ENCODE measurements around the gene DERL2. TPM values are rescaled to one million over a fixed set of nuclear protein-coding genes. Genes with fewer than 3 reads are reported as not detected.
"Not testable (repeated sequence)": the region's sequence is repeated elsewhere in the genome, so short reads cannot be mapped to it uniquely, and the experiment has no call there.

DERL2 gene
- total RNA-seq, 1 donor from 2014 or later: 59.3 TPM

DNA sequence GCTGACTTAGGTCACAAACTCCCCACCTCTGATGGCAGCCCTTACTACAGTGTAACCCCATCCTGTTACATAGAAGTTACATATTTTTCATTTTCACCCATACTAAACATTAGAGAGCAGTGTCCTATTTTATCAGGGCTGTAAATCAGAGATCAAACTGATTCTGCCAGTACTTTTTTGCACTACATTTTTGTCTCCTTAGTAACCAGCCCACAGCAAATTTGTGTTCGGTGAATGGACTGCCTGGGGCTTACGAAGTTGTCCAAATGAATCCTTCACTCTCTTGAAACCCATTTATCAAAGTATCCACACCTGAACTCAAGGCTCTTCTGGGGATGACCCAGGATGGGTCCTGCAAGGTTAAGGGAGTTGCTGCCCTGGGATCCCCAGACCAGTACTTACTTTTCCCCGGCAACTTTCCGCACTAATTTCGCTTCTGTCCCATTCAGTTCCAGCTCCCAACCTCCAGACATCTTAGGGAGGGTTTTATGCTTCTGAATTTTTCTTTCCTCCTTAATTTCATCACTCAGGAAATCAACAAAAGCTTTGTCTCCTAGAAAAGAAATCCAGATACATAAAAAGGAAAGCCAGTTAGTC is 48.2 kb downstream of the DERL2 start:
- TF ChIP-seq, protein P1, sequence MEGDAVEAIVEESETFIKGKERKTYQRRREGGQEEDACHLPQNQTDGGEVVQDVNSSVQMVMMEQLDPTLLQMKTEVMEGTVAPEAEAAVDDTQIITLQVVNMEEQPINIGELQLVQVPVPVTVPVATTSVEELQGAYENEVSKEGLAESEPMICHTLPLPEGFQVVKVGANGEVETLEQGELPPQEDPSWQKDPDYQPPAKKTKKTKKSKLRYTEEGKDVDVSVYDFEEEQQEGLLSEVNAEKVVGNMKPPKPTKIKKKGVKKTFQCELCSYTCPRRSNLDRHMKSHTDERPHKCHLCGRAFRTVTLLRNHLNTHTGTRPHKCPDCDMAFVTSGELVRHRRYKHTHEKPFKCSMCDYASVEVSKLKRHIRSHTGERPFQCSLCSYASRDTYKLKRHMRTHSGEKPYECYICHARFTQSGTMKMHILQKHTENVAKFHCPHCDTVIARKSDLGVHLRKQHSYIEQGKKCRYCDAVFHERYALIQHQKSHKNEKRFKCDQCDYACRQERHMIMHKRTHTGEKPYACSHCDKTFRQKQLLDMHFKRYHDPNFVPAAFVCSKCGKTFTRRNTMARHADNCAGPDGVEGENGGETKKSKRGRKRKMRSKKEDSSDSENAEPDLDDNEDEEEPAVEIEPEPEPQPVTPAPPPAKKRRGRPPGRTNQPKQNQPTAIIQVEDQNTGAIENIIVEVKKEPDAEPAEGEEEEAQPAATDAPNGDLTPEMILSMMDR (IDR thresholded peaks at IDR 0.05): no peak
- Histone ChIP-seq H3K4me3 (peak overlapping the region; percentile 92), H3K9me3 (no peaks in the 10 kb centered on the region), H3K27me3 (ENCODE audit: low read depth) (no peaks in the 10 kb centered on the region), H3K27ac (peak overlapping the region; percentile 86), H3K4me1 (peaks cover 20% of the 10 kb centered on the region), H3K36me3 (peaks cover 54% of the 10 kb centered on the region)
- intact Hi-C loops (cut with DNase I): no loop called here
- ATAC-seq: no peak
- DNase-seq: no peak

DNA sequence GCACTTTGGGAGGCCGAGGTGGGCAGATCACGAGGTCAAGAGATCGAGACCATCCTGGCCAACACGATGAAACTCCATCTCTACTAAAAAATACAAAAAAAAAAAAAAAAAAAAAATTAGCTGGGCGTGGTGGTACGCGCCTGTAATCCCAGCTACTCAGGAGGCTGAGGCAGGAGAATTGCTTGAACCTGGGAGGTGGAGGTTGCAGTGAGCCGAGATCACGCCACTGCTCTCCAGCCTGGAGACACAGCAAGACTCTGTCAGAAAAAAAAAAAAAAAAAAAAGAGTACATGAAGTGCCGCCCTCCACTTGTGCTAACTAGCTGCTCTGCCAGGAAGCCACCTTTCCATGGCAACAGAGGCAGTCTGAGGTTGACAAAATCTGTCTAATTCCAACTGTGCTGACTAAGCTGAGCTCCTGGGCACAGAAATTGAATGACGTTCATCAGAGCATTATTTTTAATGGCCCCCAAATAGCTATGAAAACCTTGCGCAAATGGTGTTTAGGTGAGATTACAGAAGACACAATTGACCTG is 50.1 kb downstream of the DERL2 start:
- intact Hi-C loops (cut with DNase I); H3K4me3 ChIP-seq; H3K27me3 ChIP-seq (ENCODE audit: low read depth); H3K27ac ChIP-seq; DNase-seq; ATAC-seq; H3K9me3 ChIP-seq: not testable (repeated sequence)
- Histone ChIP-seq H3K36me3 (peaks cover 68% of the 10 kb centered on the region), H3K4me1 (peaks cover 20% of the 10 kb centered on the region)

DNA sequence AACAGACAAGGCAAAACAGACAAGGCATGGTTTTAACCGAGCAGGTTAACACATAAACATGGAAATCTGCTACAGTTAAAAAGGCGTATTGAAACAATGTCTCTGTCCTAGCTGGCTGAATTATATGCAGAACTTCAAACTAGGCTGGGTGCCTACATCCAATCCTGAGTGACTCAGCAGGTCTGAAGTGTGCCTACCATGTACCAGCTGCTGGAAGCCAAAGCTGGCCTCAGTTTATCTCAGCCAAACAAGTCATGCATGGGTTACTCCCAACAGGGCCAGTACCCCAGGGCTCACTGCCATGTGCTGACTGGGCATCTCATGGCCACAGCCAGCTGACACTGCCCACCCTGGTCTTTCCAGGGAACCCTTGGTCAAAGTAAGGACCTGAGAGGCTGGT is 51.0 kb downstream of the DERL2 start:
- Histone ChIP-seq H3K4me3 (no peak overlapping the region), H3K27ac (no peak overlapping the region), H3K27me3 (ENCODE audit: low read depth) (no peaks in the 10 kb centered on the region), H3K4me1 (peaks cover 20% of the 10 kb centered on the region), H3K9me3 (no peaks in the 10 kb centered on the region), H3K36me3 (peaks cover 76% of the 10 kb centered on the region)
- DNase-seq (no peak), ATAC-seq (no peak)
- TF ChIP-seq, protein P1 (IDR thresholded peaks at IDR 0.05): no peak
- intact Hi-C loops (cut with DNase I): no loop called here

DNA sequence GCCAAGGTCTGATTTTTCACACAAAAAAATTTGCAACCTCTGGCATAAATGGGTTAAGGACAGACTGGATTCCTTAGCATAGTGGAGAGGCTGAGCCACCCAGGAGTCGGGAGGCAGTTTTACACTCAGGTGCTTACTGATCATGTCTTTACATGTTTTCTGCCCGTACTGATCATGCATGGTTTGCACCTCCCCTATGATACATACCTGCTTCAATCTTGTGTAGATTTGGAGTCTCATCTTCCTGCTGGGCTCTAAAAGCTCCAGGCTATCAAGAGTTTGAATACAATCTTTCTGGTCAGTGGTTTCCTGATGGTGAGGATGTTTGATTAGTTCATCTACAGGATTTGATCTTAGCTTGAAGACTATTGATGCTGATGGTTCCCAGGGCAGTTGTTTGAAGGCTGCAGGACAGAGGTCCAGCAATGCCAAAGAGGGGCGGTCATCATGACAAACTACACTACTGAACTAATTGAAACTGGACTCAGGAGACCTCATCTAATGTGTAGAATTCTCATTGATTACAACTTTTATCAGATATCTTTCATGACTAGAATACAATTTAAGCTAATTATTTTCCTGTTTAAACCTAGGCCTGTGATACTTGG is 53.9 kb downstream of the DERL2 start:
- Histone ChIP-seq H3K27ac (no peak overlapping the region), H3K4me1 (peaks cover 12% of the 10 kb centered on the region), H3K9me3 (no peaks in the 10 kb centered on the region), H3K27me3 (ENCODE audit: low read depth) (no peaks in the 10 kb centered on the region), H3K4me3 (no peak overlapping the region), H3K36me3 (peaks cover 99% of the 10 kb centered on the region)
- ATAC-seq (no peak), DNase-seq (no peak)
- TF ChIP-seq, protein P1 (IDR thresholded peaks at IDR 0.05): no peak
- intact Hi-C loops (cut with DNase I): no loop called here

DNA sequence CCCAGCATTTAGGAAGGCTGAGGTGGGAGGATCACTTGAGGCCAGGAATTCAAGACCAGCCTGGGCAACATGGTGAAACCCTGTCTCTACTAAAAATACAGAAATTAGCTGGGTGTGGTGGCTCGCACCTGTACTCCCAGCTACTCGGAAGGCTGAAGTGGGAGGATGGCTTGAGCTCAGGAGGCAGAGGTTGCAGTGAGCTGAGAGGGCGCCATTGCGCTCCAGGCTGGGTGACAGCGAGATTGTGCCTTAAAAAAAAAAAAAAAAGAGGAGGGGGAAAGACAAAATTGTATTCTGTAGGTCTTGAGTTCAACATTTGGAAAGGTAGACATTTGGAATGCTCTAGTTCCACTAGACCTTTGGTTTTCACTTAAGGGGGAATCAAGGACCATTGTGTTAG is 54.7 kb downstream of the DERL2 start:
- ATAC-seq; H3K9me3 ChIP-seq; H3K27me3 ChIP-seq (ENCODE audit: low read depth); H3K4me3 ChIP-seq; intact Hi-C loops (cut with DNase I); DNase-seq: not testable (repeated sequence)
- H3K4me1 ChIP-seq: peaks cover 11% of the 10 kb centered on the region
- peak overlapping the region; percentile 60 for H3K27ac ChIP-seq
- peaks cover 99% of the 10 kb centered on the region for H3K36me3 ChIP-seq

DNA sequence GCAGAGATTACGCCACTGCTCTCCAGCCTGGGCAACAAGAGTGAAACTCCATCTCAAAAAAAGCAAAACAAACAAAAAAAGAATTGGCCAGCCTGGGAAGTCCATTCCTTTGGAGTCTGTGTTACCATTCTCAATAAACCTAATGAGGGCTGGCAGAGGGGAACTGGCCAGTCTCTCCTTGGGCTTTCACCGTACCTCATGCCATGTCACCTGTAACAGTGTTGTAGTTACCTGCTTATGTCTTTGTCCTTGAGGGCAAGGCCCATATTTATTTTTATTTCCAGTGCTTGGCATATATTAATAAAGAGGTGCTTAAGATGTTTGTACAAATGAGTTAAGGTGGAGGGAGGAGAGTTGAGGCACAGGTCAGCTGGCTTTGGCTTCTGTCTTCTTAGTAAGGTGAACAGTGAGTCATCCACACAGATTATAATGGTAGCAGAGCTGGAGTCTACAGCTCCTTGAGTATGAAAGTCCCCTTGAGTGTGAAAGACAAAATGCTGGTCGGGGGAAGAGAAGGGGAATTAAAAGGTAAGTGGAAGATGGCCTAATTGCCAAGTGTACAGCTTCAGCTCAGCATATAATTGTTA is 55.5 kb downstream of the DERL2 start:
- ATAC-seq (peak; percentile 88 to 91), DNase-seq (no peak)
- H3K9me3 ChIP-seq: no peaks in the 10 kb centered on the region
- H3K4me1 ChIP-seq: peaks cover 11% of the 10 kb centered on the region
- no peaks in the 10 kb centered on the region for H3K27me3 ChIP-seq (ENCODE audit: low read depth)
- TF ChIP-seq, protein P1 (IDR thresholded peaks at IDR 0.05): no peak
- intact Hi-C loops (cut with DNase I): no loop called here
- peak overlapping the region; percentile 60 for H3K27ac ChIP-seq
- no peak overlapping the region for H3K4me3 ChIP-seq
- H3K36me3 ChIP-seq: peaks cover 99% of the 10 kb centered on the region

All from lower lobe of right lung (tissue), 2 donors.